ENCODE results near the gene ATOH8.

- TF ChIP-seq CTCF (IDR thresholded peaks at IDR 0.05) (no peak), POLR2A (IDR thresholded peaks at IDR 0.05) (no peak)
Measured at GRCh38 chr2:85797263-85797660, 43.5 kb downstream of the ATOH8 start.

Measured in heart left ventricle (tissue), 13 donors.